Activated T-cell treated with anti-CD3 and anti-CD28 coated beads, Interleukin-2, amount 50 U/mL, for 48 hours (primary cell): Measurements from ENCODE around the gene TBX5.
"Not testable (repeated sequence)": the region's sequence is repeated elsewhere in the genome, so short reads cannot be mapped to it uniquely, and the experiment has no call there.

ENCODE experiments used
- DNase-seq, 2 experiments: peaks; one replicate each; pipeline ENCODE4 v3.0.0-alpha.2; 2020

The TBX5 gene

GRCh38 chr12:114371250-114371649, 34.7 kb downstream of the TBX5 start:
- no peak for DNase-seq

- DNase-seq: no peak
Measured at GRCh38 chr12:114368685-114369452, 37.1 kb downstream of the TBX5 start.

GRCh38 chr12:114361992-114362391, 44.0 kb downstream of the TBX5 start:
- no peak for DNase-seq

GRCh38 chr12:114361545-114361944, 44.4 kb downstream of the TBX5 start:
- DNase-seq: no peak

GRCh38 chr12:114360485-114360884, 45.5 kb downstream of the TBX5 start:
- no peak for DNase-seq

- DNase-seq: peak in 1 of 2 experiments; percentile 15
Measured at GRCh38 chr12:114355389-114356088, 50.4 kb downstream of the TBX5 start.

GRCh38 chr12:114349239-114349638, 56.7 kb downstream of the TBX5 start:
- DNase-seq: not testable (repeated sequence)

GRCh38 chr12:114347861-114348260, 58.1 kb downstream of the TBX5 start:
- DNase-seq: no peak

GRCh38 chr12:114344831-114345230, 61.1 kb downstream of the TBX5 start:
- DNase-seq: no peak

- DNase-seq: no peak
Measured at GRCh38 chr12:114344303-114344663, 61.7 kb downstream of the TBX5 start.

- DNase-seq: no peak
Measured at GRCh38 chr12:114343585-114344302, 62.2 kb downstream of the TBX5 start.

GRCh38 chr12:114342656-114343055, 63.3 kb downstream of the TBX5 start:
- no peak for DNase-seq

- DNase-seq: no peak
Measured at GRCh38 chr12:114341635-114342034, 64.3 kb downstream of the TBX5 start.

- no peak for DNase-seq
Measured at GRCh38 chr12:114340231-114340630, 65.7 kb downstream of the TBX5 start.

GRCh38 chr12:114339626-114340025, 66.3 kb downstream of the TBX5 start:
- DNase-seq: no peak

GRCh38 chr12:114335607-114336006, 70.3 kb downstream of the TBX5 start:
- DNase-seq: no peak

GRCh38 chr12:114334395-114334794, 71.5 kb downstream of the TBX5 start:
- no peak for DNase-seq

GRCh38 chr12:114328292-114328691, 77.7 kb downstream of the TBX5 start:
- no peak for DNase-seq

- no peak for DNase-seq
Measured at GRCh38 chr12:114327765-114328164, 78.2 kb downstream of the TBX5 start.

GRCh38 chr12:114321524-114321923, 84.4 kb downstream of the TBX5 start:
- DNase-seq: no peak

- DNase-seq: no peak
Measured at GRCh38 chr12:114320968-114321367, 85.0 kb downstream of the TBX5 start.

GRCh38 chr12:114320101-114320500, 85.8 kb downstream of the TBX5 start:
- no peak for DNase-seq

GRCh38 chr12:114319422-114319821, 86.5 kb downstream of the TBX5 start:
- DNase-seq: no peak

- DNase-seq: no peak
Measured at GRCh38 chr12:114318984-114319383, 87.0 kb downstream of the TBX5 start.
